HEK293 (cell line): ENCODE results near the gene OLA1.

Experiments
- CTCF ChIA-PET: fragments of 350-600 bp; formaldehyde crosslinking; extraction: SDS; loops from one replicate; lab custom pipeline; 2021; ENCODE audit warnings: antibody characterized with exemption; lab: Yijun Ruan, JAX
- POLR2A ChIA-PET: fragments of 300-600 bp; formaldehyde crosslinking; extraction: SDS; loops from one replicate; lab custom pipeline; 2020; ENCODE audit warnings: antibody characterized with exemption, inconsistent platforms; lab: Yijun Ruan, JAX
- H3K27ac ChIP-seq: fragments of 200-500 bp; sonication (Bioruptor generic); 2 replicates; pipeline ENCODE4 v1.5.1; 2014; ENCODE audit warnings: low read depth, low read length, control low read depth, inconsistent platforms; ENCODE audit errors: extremely low read depth
- H3K36me3 ChIP-seq, 2 experiments: fragments of 200-500 bp in 1 of 2; sonication (Bioruptor generic) in 1 of 2; 1 replicate in 1 of 2; 2 replicates in 1 of 2; pipeline ENCODE4 v1.5.1; 2014 to 2017; ENCODE audit warnings: inconsistent platforms in 2 of 2, low read length in 2 of 2; ENCODE audit not compliant: control insufficient read depth in 2 of 2, insufficient read depth in 1 of 2
- H3K4me1 ChIP-seq: fragments of 200-500 bp; sonication (Bioruptor generic); 2 replicates; pipeline ENCODE4 v1.5.1; 2014; ENCODE audit warnings: mild to moderate bottlenecking, low read length, inconsistent platforms; ENCODE audit not compliant: control insufficient read depth, insufficient read depth
- H3K4me3 ChIP-seq: 2 replicates; pipeline ENCODE4 v1.5.1; 2011; ENCODE audit warnings: low read depth, mild to moderate bottlenecking, control low read depth, low read length, moderate library complexity
- H3K9me3 ChIP-seq: fragments of 200-500 bp; sonication (Bioruptor generic); 2 replicates; pipeline ENCODE4 v1.5.1; 2014; ENCODE audit warnings: low read depth, low read length, inconsistent platforms; ENCODE audit not compliant: control insufficient read depth, insufficient read depth
- SCRT2 ChIP-seq: fragments of 450-650 bp; formaldehyde crosslinking; IDR thresholded peaks from 2 replicates; pipeline ENCODE4 v1.5.1; 2016; ENCODE audit warnings: missing biosample characterization, missing genetic modification characterization
- SP3 ChIP-seq: fragments of 450-650 bp; formaldehyde crosslinking; IDR thresholded peaks from 2 replicates; pipeline ENCODE4 v1.5.1; 2016; ENCODE audit warnings: missing biosample characterization, missing genetic modification characterization
- ZBTB20 ChIP-seq: fragments of 450-650 bp; formaldehyde crosslinking; IDR thresholded peaks from 2 replicates; pipeline ENCODE4 v1.5.1; 2016; ENCODE audit warnings: missing biosample characterization, missing genetic modification characterization
- ZEB2 ChIP-seq: fragments of 450-650 bp; formaldehyde crosslinking; IDR thresholded peaks from 2 replicates; pipeline ENCODE4 v1.5.1; 2016; ENCODE audit warnings: missing biosample characterization, missing genetic modification characterization
- ZNF157 ChIP-seq: fragments of 450-650 bp; formaldehyde crosslinking; IDR thresholded peaks from 2 replicates; pipeline ENCODE4 v1.5.1; 2016; ENCODE audit warnings: missing biosample characterization, missing genetic modification characterization
- ZNF23 ChIP-seq: fragments of 450-650 bp; formaldehyde crosslinking; IDR thresholded peaks from 2 replicates; pipeline ENCODE4 v1.5.1; 2016; ENCODE audit warnings: missing biosample characterization, missing genetic modification characterization, borderline replicate concordance
- ZNF248 ChIP-seq: fragments of 450-650 bp; formaldehyde crosslinking; IDR thresholded peaks from 2 replicates; pipeline ENCODE4 v1.5.1; 2017; ENCODE audit warnings: missing biosample characterization, missing genetic modification characterization
- ZNF302 ChIP-seq: fragments of 450-650 bp; formaldehyde crosslinking; IDR thresholded peaks from 2 replicates; pipeline ENCODE4 v1.5.1; 2016; ENCODE audit warnings: missing biosample characterization, missing genetic modification characterization, low read depth
- ZNF37A ChIP-seq: fragments of 450-650 bp; IDR thresholded peaks from 2 replicates; pipeline ENCODE4 v1.5.1; 2018; ENCODE audit warnings: missing biosample characterization, missing genetic modification characterization
- ZNF433 ChIP-seq: fragments of 450-650 bp; formaldehyde crosslinking; IDR thresholded peaks from 2 replicates; pipeline ENCODE4 v1.5.1; 2016; ENCODE audit warnings: missing biosample characterization, missing genetic modification characterization, low read depth
- ZNF510 ChIP-seq: fragments of 450-650 bp; formaldehyde crosslinking; IDR thresholded peaks from 2 replicates; pipeline ENCODE4 v1.5.1; 2018; ENCODE audit warnings: mild to moderate bottlenecking, missing genetic modification characterization, missing biosample characterization; ENCODE audit not compliant: insufficient replicate concordance
- ZNF558 ChIP-seq: fragments of 450-650 bp; formaldehyde crosslinking; IDR thresholded peaks from 2 replicates; pipeline ENCODE4 v1.5.1; 2016; ENCODE audit warnings: missing biosample characterization, missing genetic modification characterization
- ZNF585B ChIP-seq: fragments of 450-650 bp; formaldehyde crosslinking; IDR thresholded peaks from 2 replicates; pipeline ENCODE4 v1.5.1; 2016; ENCODE audit warnings: missing biosample characterization, missing genetic modification characterization
- ZNF658 ChIP-seq: fragments of 450-650 bp; formaldehyde crosslinking; IDR thresholded peaks from 2 replicates; pipeline ENCODE4; 2016; ENCODE audit warnings: missing biosample characterization, missing genetic modification characterization
- ZNF707 ChIP-seq: fragments of 450-650 bp; formaldehyde crosslinking; IDR thresholded peaks from 2 replicates; pipeline ENCODE4 v1.5.1; 2016; ENCODE audit warnings: missing biosample characterization, missing genetic modification characterization
- TF ChIP-seq, protein P1 (sequence below): fragments of 450-650 bp; formaldehyde crosslinking; IDR thresholded peaks from 2 replicates; pipeline ENCODE4 v1.5.1; 2016; ENCODE audit warnings: missing biosample characterization, missing genetic modification characterization
- TF ChIP-seq, protein P2 (sequence below): fragments of 450-650 bp; formaldehyde crosslinking; IDR thresholded peaks from 2 replicates; pipeline ENCODE4; 2016; ENCODE audit warnings: missing biosample characterization, missing genetic modification characterization
- TF ChIP-seq, protein P3 (sequence below): fragments of 450-650 bp; formaldehyde crosslinking; IDR thresholded peaks from 2 replicates; pipeline ENCODE4 v1.5.1; 2016; ENCODE audit warnings: missing biosample characterization, missing genetic modification characterization
- TF ChIP-seq, protein P4 (sequence below): fragments of 450-650 bp; formaldehyde crosslinking; IDR thresholded peaks from 2 replicates; pipeline ENCODE4 v1.5.1; 2017; ENCODE audit warnings: missing biosample characterization, missing genetic modification characterization
- TF ChIP-seq, protein P5 (sequence below): fragments of 450-650 bp; formaldehyde crosslinking; IDR thresholded peaks from 2 replicates; pipeline ENCODE4 v1.5.1; 2016; ENCODE audit warnings: missing biosample characterization, missing genetic modification characterization, borderline replicate concordance
- TF ChIP-seq, protein P6 (sequence below): fragments of 450-650 bp; formaldehyde crosslinking; IDR thresholded peaks from 2 replicates; pipeline ENCODE4 v1.5.1; 2016; ENCODE audit warnings: missing biosample characterization, missing genetic modification characterization

Gene OLA1

DNA sequence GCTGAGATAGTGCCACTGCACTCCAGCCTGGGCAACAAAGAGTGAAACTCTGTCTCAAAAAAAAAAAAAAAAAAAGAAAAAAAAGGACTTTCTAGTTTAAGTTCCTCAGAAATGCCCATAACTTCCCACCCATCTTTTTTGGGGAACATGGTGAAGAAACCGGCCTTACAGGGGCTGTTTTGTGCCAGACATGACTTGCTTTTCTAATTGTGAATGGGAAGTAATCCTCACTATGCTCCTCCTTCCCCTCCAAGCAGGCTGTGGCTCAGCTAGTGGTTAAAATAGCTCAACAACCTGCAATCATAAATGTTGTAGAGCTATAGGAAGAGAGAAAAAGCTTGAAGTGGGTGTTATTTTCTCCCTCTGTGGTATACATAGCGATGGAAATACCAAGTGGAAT lies 34.1 kb upstream of the OLA1 start:
- POLR2A ChIA-PET, result no interaction called here
- CTCF ChIA-PET, result no interaction called here

DNA sequence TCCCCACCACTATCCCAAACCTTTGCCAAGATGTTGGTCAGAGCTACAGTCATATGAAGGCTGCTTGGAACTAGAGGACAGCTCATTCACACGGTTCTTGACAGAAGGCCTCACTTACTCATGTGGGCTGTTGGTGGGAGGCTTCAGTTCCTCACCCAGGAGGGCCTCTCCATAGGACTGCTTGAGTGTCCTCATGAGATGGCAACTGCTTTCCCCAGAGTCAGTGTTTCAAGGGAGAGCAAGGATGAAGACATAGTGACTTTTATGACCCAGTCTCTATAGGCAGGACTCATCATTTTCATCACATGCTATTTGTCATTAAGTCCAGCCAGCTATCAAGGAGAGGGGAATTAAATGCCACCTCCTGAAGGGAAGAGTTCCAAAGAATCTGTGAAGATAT lies 33.4 kb upstream of the OLA1 start:
- ChIA-PET CTCF (no interaction called here), POLR2A (no interaction called here)
- Histone ChIP-seq H3K36me3 (no peaks in the 10 kb centered on the region), H3K4me1 (no peaks in the 10 kb centered on the region), H3K27ac (no peak overlapping the region), H3K9me3 (no peaks in the 10 kb centered on the region), H3K4me3 (no peak overlapping the region)
- TF ChIP-seq SCRT2 (tag by site-specific recombination) (no peak), ZNF558 (tag by site-specific recombination) (no peak), ZNF707 (tag by site-specific recombination) (no peak), ZBTB20 (tag by site-specific recombination) (no peak), ZNF433 (tag by site-specific recombination) (no peak), ZNF658 (tag by site-specific recombination) (no peak), ZNF23 (no peak)
- TF ChIP-seq, protein P1, sequence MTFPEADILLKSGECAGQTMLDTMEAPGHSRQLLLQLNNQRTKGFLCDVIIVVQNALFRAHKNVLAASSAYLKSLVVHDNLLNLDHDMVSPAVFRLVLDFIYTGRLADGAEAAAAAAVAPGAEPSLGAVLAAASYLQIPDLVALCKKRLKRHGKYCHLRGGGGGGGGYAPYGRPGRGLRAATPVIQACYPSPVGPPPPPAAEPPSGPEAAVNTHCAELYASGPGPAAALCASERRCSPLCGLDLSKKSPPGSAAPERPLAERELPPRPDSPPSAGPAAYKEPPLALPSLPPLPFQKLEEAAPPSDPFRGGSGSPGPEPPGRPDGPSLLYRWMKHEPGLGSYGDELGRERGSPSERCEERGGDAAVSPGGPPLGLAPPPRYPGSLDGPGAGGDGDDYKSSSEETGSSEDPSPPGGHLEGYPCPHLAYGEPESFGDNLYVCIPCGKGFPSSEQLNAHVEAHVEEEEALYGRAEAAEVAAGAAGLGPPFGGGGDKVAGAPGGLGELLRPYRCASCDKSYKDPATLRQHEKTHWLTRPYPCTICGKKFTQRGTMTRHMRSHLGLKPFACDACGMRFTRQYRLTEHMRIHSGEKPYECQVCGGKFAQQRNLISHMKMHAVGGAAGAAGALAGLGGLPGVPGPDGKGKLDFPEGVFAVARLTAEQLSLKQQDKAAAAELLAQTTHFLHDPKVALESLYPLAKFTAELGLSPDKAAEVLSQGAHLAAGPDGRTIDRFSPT (tag by site-specific recombination), result no peak
- TF ChIP-seq, protein P2, sequence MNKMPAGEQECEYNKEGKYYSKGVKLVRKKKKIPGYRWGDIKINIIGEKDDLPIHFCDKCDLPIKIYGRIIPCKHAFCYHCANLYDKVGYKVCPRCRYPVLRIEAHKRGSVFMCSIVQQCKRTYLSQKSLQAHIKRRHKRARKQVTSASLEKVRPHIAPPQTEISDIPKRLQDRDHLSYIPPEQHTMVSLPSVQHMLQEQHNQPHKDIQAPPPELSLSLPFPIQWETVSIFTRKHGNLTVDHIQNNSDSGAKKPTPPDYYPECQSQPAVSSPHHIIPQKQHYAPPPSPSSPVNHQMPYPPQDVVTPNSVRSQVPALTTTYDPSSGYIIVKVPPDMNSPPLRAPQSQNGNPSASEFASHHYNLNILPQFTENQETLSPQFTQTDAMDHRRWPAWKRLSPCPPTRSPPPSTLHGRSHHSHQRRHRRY (tag by site-specific recombination), result no peak
- TF ChIP-seq, protein P3, sequence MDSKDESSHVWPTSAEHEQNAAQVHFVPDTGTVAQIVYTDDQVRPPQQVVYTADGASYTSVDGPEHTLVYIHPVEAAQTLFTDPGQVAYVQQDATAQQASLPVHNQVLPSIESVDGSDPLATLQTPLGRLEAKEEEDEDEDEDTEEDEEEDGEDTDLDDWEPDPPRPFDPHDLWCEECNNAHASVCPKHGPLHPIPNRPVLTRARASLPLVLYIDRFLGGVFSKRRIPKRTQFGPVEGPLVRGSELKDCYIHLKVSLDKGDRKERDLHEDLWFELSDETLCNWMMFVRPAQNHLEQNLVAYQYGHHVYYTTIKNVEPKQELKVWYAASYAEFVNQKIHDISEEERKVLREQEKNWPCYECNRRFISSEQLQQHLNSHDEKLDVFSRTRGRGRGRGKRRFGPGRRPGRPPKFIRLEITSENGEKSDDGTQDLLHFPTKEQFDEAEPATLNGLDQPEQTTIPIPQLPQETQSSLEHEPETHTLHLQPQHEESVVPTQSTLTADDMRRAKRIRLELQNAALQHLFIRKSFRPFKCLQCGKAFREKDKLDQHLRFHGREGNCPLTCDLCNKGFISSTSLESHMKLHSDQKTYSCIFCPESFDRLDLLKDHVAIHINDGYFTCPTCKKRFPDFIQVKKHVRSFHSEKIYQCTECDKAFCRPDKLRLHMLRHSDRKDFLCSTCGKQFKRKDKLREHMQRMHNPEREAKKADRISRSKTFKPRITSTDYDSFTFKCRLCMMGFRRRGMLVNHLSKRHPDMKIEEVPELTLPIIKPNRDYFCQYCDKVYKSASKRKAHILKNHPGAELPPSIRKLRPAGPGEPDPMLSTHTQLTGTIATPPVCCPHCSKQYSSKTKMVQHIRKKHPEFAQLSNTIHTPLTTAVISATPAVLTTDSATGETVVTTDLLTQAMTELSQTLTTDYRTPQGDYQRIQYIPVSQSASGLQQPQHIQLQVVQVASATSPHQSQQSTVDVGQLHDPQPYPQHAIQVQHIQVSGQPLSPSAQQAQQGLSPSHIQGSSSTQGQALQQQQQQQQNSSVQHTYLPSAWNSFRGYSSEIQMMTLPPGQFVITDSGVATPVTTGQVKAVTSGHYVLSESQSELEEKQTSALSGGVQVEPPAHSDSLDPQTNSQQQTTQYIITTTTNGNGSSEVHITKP (tag by site-specific recombination), result no peak

More for the DNA sequence above, 34.1 kb upstream of the OLA1 start:
- TF ChIP-seq, protein P4, sequence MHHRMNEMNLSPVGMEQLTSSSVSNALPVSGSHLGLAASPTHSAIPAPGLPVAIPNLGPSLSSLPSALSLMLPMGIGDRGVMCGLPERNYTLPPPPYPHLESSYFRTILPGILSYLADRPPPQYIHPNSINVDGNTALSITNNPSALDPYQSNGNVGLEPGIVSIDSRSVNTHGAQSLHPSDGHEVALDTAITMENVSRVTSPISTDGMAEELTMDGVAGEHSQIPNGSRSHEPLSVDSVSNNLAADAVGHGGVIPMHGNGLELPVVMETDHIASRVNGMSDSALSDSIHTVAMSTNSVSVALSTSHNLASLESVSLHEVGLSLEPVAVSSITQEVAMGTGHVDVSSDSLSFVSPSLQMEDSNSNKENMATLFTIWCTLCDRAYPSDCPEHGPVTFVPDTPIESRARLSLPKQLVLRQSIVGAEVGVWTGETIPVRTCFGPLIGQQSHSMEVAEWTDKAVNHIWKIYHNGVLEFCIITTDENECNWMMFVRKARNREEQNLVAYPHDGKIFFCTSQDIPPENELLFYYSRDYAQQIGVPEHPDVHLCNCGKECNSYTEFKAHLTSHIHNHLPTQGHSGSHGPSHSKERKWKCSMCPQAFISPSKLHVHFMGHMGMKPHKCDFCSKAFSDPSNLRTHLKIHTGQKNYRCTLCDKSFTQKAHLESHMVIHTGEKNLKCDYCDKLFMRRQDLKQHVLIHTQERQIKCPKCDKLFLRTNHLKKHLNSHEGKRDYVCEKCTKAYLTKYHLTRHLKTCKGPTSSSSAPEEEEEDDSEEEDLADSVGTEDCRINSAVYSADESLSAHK (tag by site-specific recombination), result no peak
- TF ChIP-seq ZEB2, result no peak
- TF ChIP-seq ZNF658 (tag by site-specific recombination), result no peak
- no peak for TF ChIP-seq ZNF302 (tag by site-specific recombination)
- TF ChIP-seq ZNF248 (tag by site-specific recombination), result no peak
- no peak for TF ChIP-seq ZNF37A (tag by site-specific recombination)
- no peak for TF ChIP-seq SP3 (tag by site-specific recombination)
- TF ChIP-seq ZNF157 (tag by site-specific recombination), result no peak
- TF ChIP-seq ZNF510 (tag by site-specific recombination), result no peak
- TF ChIP-seq, protein P5, sequence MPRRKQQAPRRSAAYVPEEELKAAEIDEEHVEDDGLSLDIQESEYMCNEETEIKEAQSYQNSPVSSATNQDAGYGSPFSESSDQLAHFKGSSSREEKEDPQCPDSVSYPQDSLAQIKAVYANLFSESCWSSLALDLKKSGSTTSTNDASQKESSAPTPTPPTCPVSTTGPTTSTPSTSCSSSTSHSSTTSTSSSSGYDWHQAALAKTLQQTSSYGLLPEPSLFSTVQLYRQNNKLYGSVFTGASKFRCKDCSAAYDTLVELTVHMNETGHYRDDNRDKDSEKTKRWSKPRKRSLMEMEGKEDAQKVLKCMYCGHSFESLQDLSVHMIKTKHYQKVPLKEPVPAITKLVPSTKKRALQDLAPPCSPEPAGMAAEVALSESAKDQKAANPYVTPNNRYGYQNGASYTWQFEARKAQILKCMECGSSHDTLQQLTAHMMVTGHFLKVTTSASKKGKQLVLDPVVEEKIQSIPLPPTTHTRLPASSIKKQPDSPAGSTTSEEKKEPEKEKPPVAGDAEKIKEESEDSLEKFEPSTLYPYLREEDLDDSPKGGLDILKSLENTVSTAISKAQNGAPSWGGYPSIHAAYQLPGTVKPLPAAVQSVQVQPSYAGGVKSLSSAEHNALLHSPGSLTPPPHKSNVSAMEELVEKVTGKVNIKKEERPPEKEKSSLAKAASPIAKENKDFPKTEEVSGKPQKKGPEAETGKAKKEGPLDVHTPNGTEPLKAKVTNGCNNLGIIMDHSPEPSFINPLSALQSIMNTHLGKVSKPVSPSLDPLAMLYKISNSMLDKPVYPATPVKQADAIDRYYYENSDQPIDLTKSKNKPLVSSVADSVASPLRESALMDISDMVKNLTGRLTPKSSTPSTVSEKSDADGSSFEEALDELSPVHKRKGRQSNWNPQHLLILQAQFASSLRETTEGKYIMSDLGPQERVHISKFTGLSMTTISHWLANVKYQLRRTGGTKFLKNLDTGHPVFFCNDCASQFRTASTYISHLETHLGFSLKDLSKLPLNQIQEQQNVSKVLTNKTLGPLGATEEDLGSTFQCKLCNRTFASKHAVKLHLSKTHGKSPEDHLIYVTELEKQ (tag by site-specific recombination), result no peak
- TF ChIP-seq ZNF585B (tag by site-specific recombination), result no peak
- TF ChIP-seq, protein P6, sequence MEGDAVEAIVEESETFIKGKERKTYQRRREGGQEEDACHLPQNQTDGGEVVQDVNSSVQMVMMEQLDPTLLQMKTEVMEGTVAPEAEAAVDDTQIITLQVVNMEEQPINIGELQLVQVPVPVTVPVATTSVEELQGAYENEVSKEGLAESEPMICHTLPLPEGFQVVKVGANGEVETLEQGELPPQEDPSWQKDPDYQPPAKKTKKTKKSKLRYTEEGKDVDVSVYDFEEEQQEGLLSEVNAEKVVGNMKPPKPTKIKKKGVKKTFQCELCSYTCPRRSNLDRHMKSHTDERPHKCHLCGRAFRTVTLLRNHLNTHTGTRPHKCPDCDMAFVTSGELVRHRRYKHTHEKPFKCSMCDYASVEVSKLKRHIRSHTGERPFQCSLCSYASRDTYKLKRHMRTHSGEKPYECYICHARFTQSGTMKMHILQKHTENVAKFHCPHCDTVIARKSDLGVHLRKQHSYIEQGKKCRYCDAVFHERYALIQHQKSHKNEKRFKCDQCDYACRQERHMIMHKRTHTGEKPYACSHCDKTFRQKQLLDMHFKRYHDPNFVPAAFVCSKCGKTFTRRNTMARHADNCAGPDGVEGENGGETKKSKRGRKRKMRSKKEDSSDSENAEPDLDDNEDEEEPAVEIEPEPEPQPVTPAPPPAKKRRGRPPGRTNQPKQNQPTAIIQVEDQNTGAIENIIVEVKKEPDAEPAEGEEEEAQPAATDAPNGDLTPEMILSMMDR, result no peak
- no peak overlapping the region for H3K27ac ChIP-seq
- no peaks in the 10 kb centered on the region for H3K36me3 ChIP-seq
- no peaks in the 10 kb centered on the region for H3K4me1 ChIP-seq
- no peak overlapping the region for H3K4me3 ChIP-seq
- H3K9me3 ChIP-seq, result no peaks in the 10 kb centered on the region
